Smooth muscle cell (in vitro differentiated cells): ENCODE data around the gene DIDO1. TPM values are rescaled to one million over a fixed set of nuclear protein-coding genes. Genes with fewer than 3 reads are reported as not detected.

Experiments
- DNase-seq: peaks from one replicate; lab custom pipeline; 2025; ENCODE audit not compliant: unreplicated experiment; lab: John Stamatoyannopoulos, UW
- H2AFZ ChIP-seq: fragments of 200-600 bp; sonication (generic); 2 replicates; pipeline ENCODE4 v1.6.0; 2016; ENCODE audit warnings: antibody characterized with exemption, low read depth, mild to moderate bottlenecking
- H3F3A ChIP-seq: fragments of 200-600 bp; sonication (generic); 2 replicates; pipeline ENCODE4 v1.6.0; 2017; ENCODE audit warnings: antibody characterized with exemption, low read depth
- H3K27ac ChIP-seq: fragments of 200-600 bp; sonication (generic); 2 replicates; pipeline ENCODE4 v1.5.1; 2016; ENCODE audit warnings: low read depth, mild to moderate bottlenecking
- H3K27me3 ChIP-seq: fragments of 200-600 bp; sonication (generic); 2 replicates; pipeline ENCODE4 v1.6.1; 2016; ENCODE audit warnings: low read depth, mild to moderate bottlenecking
- H3K36me3 ChIP-seq: fragments of 200-600 bp; sonication (generic); 2 replicates; pipeline ENCODE4 v1.5.1; 2016; ENCODE audit warnings: low read depth
- H3K4me1 ChIP-seq: fragments of 200-600 bp; sonication (generic); 2 replicates; pipeline ENCODE4 v1.5.1; 2016; ENCODE audit warnings: low read depth
- H3K4me2 ChIP-seq: fragments of 200-600 bp; sonication (generic); 2 replicates; pipeline ENCODE4 v1.6.0; 2016; ENCODE audit warnings: mild to moderate bottlenecking
- H3K4me3 ChIP-seq: fragments of 200-600 bp; sonication (generic); 2 replicates; pipeline ENCODE4 v1.5.1; 2016; ENCODE audit warnings: mild to moderate bottlenecking
- H3K79me2 ChIP-seq: fragments of 200-600 bp; sonication (generic); 2 replicates; pipeline ENCODE4 v1.6.0; 2016; ENCODE audit warnings: low read depth, mild to moderate bottlenecking
- H3K9ac ChIP-seq: fragments of 200-600 bp; sonication (generic); 2 replicates; pipeline ENCODE4 v1.6.0; 2016; ENCODE audit warnings: low read depth
- H3K9me3 ChIP-seq: fragments of 200-600 bp; sonication (generic); replicated peaks from 2 replicates; pipeline ENCODE4 v1.5.1; 2016; ENCODE audit warnings: low read depth
- H4K20me1 ChIP-seq: fragments of 200-600 bp; sonication (generic); 2 replicates; pipeline ENCODE4 v1.6.0; 2016; ENCODE audit warnings: low read depth
- WGBS: methylation state at CpG from one replicate; pipeline ENCODE4 v1.1.7; 2016; ENCODE audit warnings: low lambda C conversion rate; 5-methylcytosine and 5-hydroxymethylcytosine counted together
- polyA plus RNA-seq: library from polyadenylated mRNA; unstranded; fragments of >200 nt; fragmentation: Nextera tagmentation; extraction: Ambion mirVana; gene quantifications from 2 replicates; pipeline ENCODE4 v1.2.1, GENCODE V29; 2016
- total RNA-seq: library from RNA; depleted of rRNA; stranded (reverse); fragments of >200 nt; gene quantifications from 2 replicates; pipeline ENCODE4 v1.2.3, GENCODE V29; 2014
- TF ChIP-seq, protein P1 (sequence below): fragments of 200-600 bp; sonication (generic); IDR thresholded peaks from 2 replicates; pipeline ENCODE4 v1.5.1; 2017; ENCODE audit warnings: borderline replicate concordance, mild to moderate bottlenecking, antibody characterized with exemption; ENCODE audit not compliant: insufficient read depth, poor library complexity, severe bottlenecking

DIDO1 gene
- total and polyA plus RNA-seq, 2 experiments from 2014 or later, result 16.0 to 25.8 TPM

DNA sequence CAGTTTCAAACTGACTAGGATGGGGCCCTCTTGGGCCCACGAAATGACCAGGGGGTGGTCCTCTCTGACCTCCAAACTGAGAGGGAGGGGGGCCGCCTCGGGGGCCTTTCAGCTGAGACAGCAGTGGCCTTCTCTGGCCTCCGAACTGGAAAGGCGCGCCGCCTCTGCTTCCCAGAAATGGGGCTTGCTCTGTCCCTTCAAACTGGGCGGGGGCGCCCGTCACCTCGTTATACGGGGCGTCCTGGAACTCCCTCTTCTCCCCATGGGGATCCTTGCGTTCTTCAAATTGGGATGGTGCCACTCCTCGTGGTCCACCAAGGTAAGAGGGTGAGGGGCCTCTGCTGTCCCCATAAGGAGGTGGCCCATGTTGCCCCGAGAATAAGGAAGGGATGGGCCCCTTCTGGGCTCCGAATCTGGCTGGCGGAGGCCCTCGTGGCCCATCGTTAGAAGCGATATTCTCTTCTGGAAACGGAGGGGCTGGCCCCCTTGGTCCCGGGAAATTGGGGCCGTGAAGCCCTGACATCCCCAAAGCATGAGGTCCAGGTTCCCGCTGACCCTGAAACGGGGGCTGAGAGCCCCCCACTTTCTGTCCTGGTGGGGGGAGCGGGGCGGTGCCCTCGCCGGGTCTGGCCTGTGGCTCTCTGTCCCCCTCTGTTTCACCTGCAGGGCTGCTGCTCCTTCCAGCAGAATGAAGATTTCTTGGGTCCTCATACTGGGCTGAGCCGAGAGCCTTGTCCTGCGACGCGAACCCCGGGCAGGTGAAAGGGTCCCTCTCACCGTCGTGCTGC lies 46.0 kb downstream of the DIDO1 start:
- Histone ChIP-seq H3K79me2 (no peaks in the 10 kb centered on the region), H3K27me3 (no peaks in the 10 kb centered on the region), H3K4me1 (peaks cover 15% of the 10 kb centered on the region), H3K27ac (no peak overlapping the region), H2AFZ (no peak overlapping the region), H3K9me3 (no peaks in the 10 kb centered on the region), H4K20me1 (no peaks in the 10 kb centered on the region), H3K9ac (no peak overlapping the region), H3K36me3 (no peaks in the 10 kb centered on the region), H3K4me3 (no peak overlapping the region), H3K4me2 (no peak overlapping the region), H3F3A (peaks cover 7% of the 10 kb centered on the region)
- DNase-seq, result no peak
- WGBS, result 97% methylated on average over 31 of the region's 37 CpGs
- TF ChIP-seq, protein P1, sequence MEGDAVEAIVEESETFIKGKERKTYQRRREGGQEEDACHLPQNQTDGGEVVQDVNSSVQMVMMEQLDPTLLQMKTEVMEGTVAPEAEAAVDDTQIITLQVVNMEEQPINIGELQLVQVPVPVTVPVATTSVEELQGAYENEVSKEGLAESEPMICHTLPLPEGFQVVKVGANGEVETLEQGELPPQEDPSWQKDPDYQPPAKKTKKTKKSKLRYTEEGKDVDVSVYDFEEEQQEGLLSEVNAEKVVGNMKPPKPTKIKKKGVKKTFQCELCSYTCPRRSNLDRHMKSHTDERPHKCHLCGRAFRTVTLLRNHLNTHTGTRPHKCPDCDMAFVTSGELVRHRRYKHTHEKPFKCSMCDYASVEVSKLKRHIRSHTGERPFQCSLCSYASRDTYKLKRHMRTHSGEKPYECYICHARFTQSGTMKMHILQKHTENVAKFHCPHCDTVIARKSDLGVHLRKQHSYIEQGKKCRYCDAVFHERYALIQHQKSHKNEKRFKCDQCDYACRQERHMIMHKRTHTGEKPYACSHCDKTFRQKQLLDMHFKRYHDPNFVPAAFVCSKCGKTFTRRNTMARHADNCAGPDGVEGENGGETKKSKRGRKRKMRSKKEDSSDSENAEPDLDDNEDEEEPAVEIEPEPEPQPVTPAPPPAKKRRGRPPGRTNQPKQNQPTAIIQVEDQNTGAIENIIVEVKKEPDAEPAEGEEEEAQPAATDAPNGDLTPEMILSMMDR, result no peak

DNA sequence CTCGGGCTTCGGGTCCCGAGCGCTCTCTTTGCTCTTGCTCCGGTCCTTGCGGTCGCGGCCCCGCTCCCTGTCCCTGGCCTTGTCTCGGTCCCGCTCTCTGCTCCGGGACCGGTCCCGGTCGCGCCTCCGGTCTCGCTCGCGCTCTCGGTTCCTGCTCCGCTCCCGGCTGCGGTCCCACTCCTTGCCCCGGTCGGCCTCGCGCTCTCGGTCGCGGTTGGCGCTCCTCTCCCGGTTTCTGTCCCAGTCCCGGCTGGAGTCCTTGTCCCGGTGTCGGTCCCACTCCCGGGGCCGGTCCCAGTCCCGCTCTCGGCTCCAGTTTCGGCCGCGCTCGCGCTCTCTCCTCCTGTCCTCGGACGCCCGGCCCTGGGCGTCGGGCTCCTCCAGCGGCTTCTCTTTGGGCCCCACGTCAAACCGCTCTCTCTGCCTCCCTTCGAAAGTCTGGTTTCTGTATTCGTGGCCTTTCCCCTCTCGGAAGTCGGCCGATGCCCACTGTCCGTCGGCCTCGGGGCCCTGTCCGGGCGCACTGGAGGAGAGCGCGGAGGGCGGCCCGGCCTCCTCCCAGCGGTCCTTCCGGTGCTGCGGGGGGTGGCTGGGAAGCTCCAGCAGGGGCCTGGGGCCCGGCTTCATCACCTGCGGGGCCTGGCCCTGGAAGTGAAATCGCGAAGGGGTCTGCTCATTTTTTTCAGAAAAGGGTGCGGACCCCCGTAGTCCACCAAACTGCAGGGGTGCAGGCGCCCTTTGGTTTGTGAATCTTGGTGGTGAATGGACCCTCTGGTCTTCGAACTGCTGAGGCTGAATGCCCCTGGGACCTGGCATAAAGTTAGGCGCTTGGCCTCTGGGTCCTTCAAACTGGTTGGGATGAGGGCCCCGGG lies 46.8 kb downstream of the DIDO1 start:
- no peak overlapping the region for H3K4me2 ChIP-seq
- H2AFZ ChIP-seq, result no peak overlapping the region
- H3K9me3 ChIP-seq, result no peaks in the 10 kb centered on the region
- H3K27me3 ChIP-seq, result no peaks in the 10 kb centered on the region
- TF ChIP-seq, protein P1, result no peak
- no peaks in the 10 kb centered on the region for H3K79me2 ChIP-seq
- peaks cover 15% of the 10 kb centered on the region for H3K4me1 ChIP-seq
- H4K20me1 ChIP-seq, result no peaks in the 10 kb centered on the region
- no peaks in the 10 kb centered on the region for H3K36me3 ChIP-seq
- H3K9ac ChIP-seq, result no peak overlapping the region
- no peak for DNase-seq
- no peak overlapping the region for H3K27ac ChIP-seq
- peaks cover 11% of the 10 kb centered on the region for H3F3A ChIP-seq
- WGBS, result 83% methylated on average over 69 of the region's 80 CpGs
- no peak overlapping the region for H3K4me3 ChIP-seq

DNA sequence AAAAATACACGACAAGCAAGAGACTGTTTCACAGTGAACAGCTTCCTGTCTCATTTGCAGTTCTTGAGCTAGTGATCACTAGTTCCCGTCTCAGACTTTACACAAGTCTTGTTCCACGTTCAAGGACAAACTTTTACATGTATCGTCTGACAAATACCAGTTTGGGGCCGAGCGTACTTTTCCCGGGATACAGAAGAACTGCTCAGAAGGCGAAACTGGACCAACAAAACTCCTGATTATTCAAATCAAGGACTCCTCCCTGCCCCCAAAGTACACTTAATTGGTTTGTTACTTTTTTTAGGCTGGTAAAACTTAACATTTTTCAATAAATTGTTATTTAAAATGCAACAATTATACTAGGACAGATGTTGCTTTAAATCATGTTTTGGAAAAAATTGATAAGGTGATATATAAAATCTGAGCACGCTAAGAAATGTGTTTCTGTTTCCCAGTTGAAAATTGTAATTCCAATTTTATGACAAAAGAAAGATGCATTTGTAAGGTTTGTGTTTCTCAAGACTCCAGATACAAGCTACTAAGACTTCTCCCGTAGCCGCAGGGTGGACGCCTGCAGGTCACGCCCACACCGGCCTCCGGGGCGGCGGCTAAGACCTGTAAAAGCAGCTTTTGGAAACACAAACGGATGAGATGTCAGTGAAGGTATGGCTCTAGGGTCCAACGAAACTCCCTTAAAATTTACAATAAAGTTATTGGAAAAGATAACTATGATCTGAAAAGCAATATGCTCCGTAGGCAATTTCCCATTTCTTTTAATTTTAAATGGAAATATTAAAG lies 47.9 kb downstream of the DIDO1 start:
- no peak for DNase-seq
- 66% methylated on average over 20 of the region's 20 CpGs for WGBS
- H3K36me3 ChIP-seq, result no peaks in the 10 kb centered on the region
- H3K9me3 ChIP-seq, result no peaks in the 10 kb centered on the region
- peaks cover 16% of the 10 kb centered on the region for H3F3A ChIP-seq
- H4K20me1 ChIP-seq, result no peaks in the 10 kb centered on the region
- no peak overlapping the region for H3K4me2 ChIP-seq
- no peaks in the 10 kb centered on the region for H3K79me2 ChIP-seq
- TF ChIP-seq, protein P1, result no peak
- H3K27ac ChIP-seq, result no peak overlapping the region
- no peak overlapping the region for H3K9ac ChIP-seq
- H3K27me3 ChIP-seq, result no peaks in the 10 kb centered on the region
- no peak overlapping the region for H3K4me3 ChIP-seq
- H3K4me1 ChIP-seq, result peaks cover 15% of the 10 kb centered on the region
- no peak overlapping the region for H2AFZ ChIP-seq
